Liver (tissue), 9 donors: ENCODE data around the gene H2BK1. TPM values are rescaled to one million over a fixed set of nuclear protein-coding genes. Genes with fewer than 3 reads are reported as not detected.

Experiments
- DNase-seq: peaks from one replicate; pipeline ENCODE4 v3.0.0-alpha.2; 2017; ENCODE audit warnings: low spot score
- H3K27ac ChIP-seq, 2 donors: one replicate each; pipeline ENCODE4 v1.7.0; 2013; ENCODE audit warnings: inconsistent platforms in 2 of 2, low read length in 2 of 2, control low read depth in 1 of 2, low read depth in 1 of 2, mild to moderate bottlenecking in 1 of 2
- H3K27me3 ChIP-seq, 4 donors: one replicate each; pipeline versions ENCODE4 v1.6.1 to v1.7.0; 2013; ENCODE audit warnings: low read length in 3 of 4, inconsistent platforms in 1 of 4, mild to moderate bottlenecking in 1 of 4, moderate library complexity in 1 of 4; ENCODE audit not compliant: control insufficient read depth in 4 of 4, insufficient read depth in 4 of 4
- H3K36me3 ChIP-seq, 4 donors: one replicate each; pipeline versions ENCODE4 v1.6.1 to v1.7.0; 2013; ENCODE audit warnings: low read length in 3 of 4, mild to moderate bottlenecking in 3 of 4, low read depth in 1 of 4, moderate library complexity in 1 of 4; ENCODE audit not compliant: control insufficient read depth in 4 of 4, insufficient read depth in 3 of 4
- H3K4me1 ChIP-seq, 4 donors: one replicate each; pipeline versions ENCODE4 v1.6.1 to v1.7.0; 2013; ENCODE audit warnings: low read length in 3 of 4, mild to moderate bottlenecking in 3 of 4, moderate library complexity in 1 of 4; ENCODE audit not compliant: control insufficient read depth in 4 of 4, insufficient read depth in 4 of 4
- H3K4me3 ChIP-seq, 3 donors: one replicate each; pipeline versions ENCODE4 v1.6.1 to v1.7.0; 2013; ENCODE audit warnings: low read length in 3 of 3, control low read depth in 1 of 3, low read depth in 1 of 3, mild to moderate bottlenecking in 1 of 3
- H3K9ac ChIP-seq, 2 donors: one replicate each; pipeline ENCODE4 v1.7.0; 2013; ENCODE audit warnings: low read length in 2 of 2, mild to moderate bottlenecking in 2 of 2, moderate library complexity in 2 of 2, control low read depth in 1 of 2, low read depth in 1 of 2
- H3K9me3 ChIP-seq, 4 donors: one replicate each; pipeline versions ENCODE4 v1.6.1 to v1.7.0; 2013; ENCODE audit warnings: low read length in 3 of 4; ENCODE audit not compliant: control insufficient read depth in 4 of 4
- ATF3 ChIP-seq: IDR thresholded peaks from 2 replicates; pipeline ENCODE4 v1.6.1; 2016; ENCODE audit warnings: antibody characterized with exemption
- CTCF ChIP-seq: fragments of 150-350 bp; IDR thresholded peaks from 2 replicates; pipeline ENCODE4 v1.5.1; 2017; ENCODE audit warnings: improper control_type of control experiment, low read depth, low read length; ENCODE audit not compliant: missing input control
- EGR1 ChIP-seq, 2 donors: IDR thresholded peaks; 2 replicates each; pipeline ENCODE4 v1.6.1; 2016 to 2018; ENCODE audit warnings: antibody characterized with exemption in 2 of 2, low read depth in 2 of 2
- FOXA1 ChIP-seq: IDR thresholded peaks from 2 replicates; pipeline ENCODE4 v1.6.1; 2016; ENCODE audit warnings: antibody characterized with exemption
- GABPA ChIP-seq, 2 donors: IDR thresholded peaks in 1 of 2; conservative IDR thresholded peaks in 1 of 2; 2 replicates each; pipeline ENCODE4 v1.6.1; 2016; ENCODE audit warnings: antibody characterized with exemption in 2 of 2, mild to moderate bottlenecking in 1 of 2, moderate library complexity in 1 of 2
- HNF4A ChIP-seq, 2 donors: conservative IDR thresholded peaks; 2 replicates each; pipeline ENCODE4 v1.6.1; 2016; ENCODE audit warnings: antibody characterized with exemption in 2 of 2, mild to moderate bottlenecking in 2 of 2
- MAX ChIP-seq: IDR thresholded peaks from 2 replicates; pipeline ENCODE4 v1.6.1; 2016; ENCODE audit warnings: antibody characterized with exemption
- NR2F2 ChIP-seq: IDR thresholded peaks from 2 replicates; pipeline ENCODE4 v1.6.1; 2016; ENCODE audit warnings: antibody characterized with exemption
- RAD21 ChIP-seq, 2 donors: IDR thresholded peaks; 2 replicates each; pipeline ENCODE4 v1.6.1; 2016; ENCODE audit warnings: antibody characterized with exemption in 2 of 2, mild to moderate bottlenecking in 2 of 2
- REST ChIP-seq: IDR thresholded peaks from 2 replicates; pipeline ENCODE4 v1.6.1; 2016; ENCODE audit warnings: antibody characterized with exemption, mild to moderate bottlenecking
- SP1 ChIP-seq: IDR thresholded peaks from 2 replicates; pipeline ENCODE4 v1.6.1; 2018; ENCODE audit warnings: antibody characterized with exemption, mild to moderate bottlenecking
- TAF1 ChIP-seq: conservative IDR thresholded peaks from 2 replicates; pipeline ENCODE4 v1.6.1; 2016; ENCODE audit warnings: antibody characterized with exemption, mild to moderate bottlenecking
- ZBTB33 ChIP-seq: IDR thresholded peaks from 2 replicates; pipeline ENCODE4 v1.6.1; 2016; ENCODE audit warnings: antibody characterized with exemption
- WGBS: extraction: QIAGEN DNeasy Blood & Tissue Kit; methylation state at CpG from one replicate; pipeline ENCODE4 v1.1.7; 2013; 5-methylcytosine and 5-hydroxymethylcytosine counted together
- polyA plus RNA-seq, 2 donors: library from polyadenylated mRNA; stranded (reverse) in 1 of 2; unstranded in 1 of 2; fragments of 200-250 nt in 1 of 2; fragments of >200 nt in 1 of 2; fragmentation: Nextera tagmentation in 1 of 2; extraction: Ambion mirVana in 1 of 2; gene quantifications; one replicate each; pipeline versions ENCODE4 v1.2.1 to v1.2.3, GENCODE V29; 2013 to 2015
- total RNA-seq, 2 donors: library from RNA; depleted of rRNA; stranded (reverse); fragments of >200 nt; gene quantifications; one replicate each; pipeline ENCODE4 v1.2.3, GENCODE V29; 2014
- donor health status: healthy.
- donor health status: healthy.
- donor health status: healthy.
- donor health status: healthy.
- donor health status: healthy.

Gene H2BK1
- total and polyA plus RNA-seq, 4 donors, result not detected

GRCh38 chr7:151198945-151199848 lies 11.1 kb downstream of the H2BK1 start:
- no peak for DNase-seq
- 64% methylated on average over 30 of the region's 30 CpGs for WGBS
- no peak for TF ChIP-seq EGR1 (IDR thresholded peaks at IDR 0.05; ENCODE audit: low read depth in 2 of 2)
- no peak for TF ChIP-seq CTCF
- TF ChIP-seq REST, result no peak
- no peak for TF ChIP-seq GABPA (IDR thresholded peaks at IDR 0.05 in 1 of 2, conservative IDR thresholded peaks at IDR 0.05 in 1 of 2)
- TF ChIP-seq ZBTB33, result no peak
- no peak for TF ChIP-seq ATF3
- TF ChIP-seq HNF4A (conservative IDR thresholded peaks at IDR 0.05), result no peak
- no peak for TF ChIP-seq FOXA1
- TF ChIP-seq SP1, result no peak
- no peak for TF ChIP-seq TAF1
- TF ChIP-seq RAD21 (IDR thresholded peaks at IDR 0.05), result no peak

GRCh38 chr7:151197932-151198331 lies 12.4 kb downstream of the H2BK1 start:
- H3K9ac ChIP-seq, result no peak overlapping the region
- no peak for TF ChIP-seq TAF1
- no peak for TF ChIP-seq EGR1 (IDR thresholded peaks at IDR 0.05; ENCODE audit: low read depth in 2 of 2)
- no peak for TF ChIP-seq NR2F2
- no peak for TF ChIP-seq ZBTB33
- TF ChIP-seq HNF4A (conservative IDR thresholded peaks at IDR 0.05), result no peak
- TF ChIP-seq SP1, result no peak
- TF ChIP-seq MAX, result no peak
- no peaks in the 10 kb centered on the region for H3K9me3 ChIP-seq
- no peaks in the 10 kb centered on the region for H3K4me1 ChIP-seq
- H3K27ac ChIP-seq, result no peak overlapping the region
- DNase-seq, result no peak
- no peaks in the 10 kb centered on the region for H3K36me3 ChIP-seq
- peaks cover 0 to 9% (median under 1%) of the 10 kb centered on the region in 4 donors for H3K27me3 ChIP-seq
- H3K4me3 ChIP-seq, result no peak overlapping the region

More at GRCh38 chr7:151198945-151199848, 11.1 kb downstream of the H2BK1 start:
- H3K9me3 ChIP-seq, result no peaks in the 10 kb centered on the region
- H3K9ac ChIP-seq, result no peak overlapping the region
- no peaks in the 10 kb centered on the region for H3K4me1 ChIP-seq
- no peak overlapping the region for H3K27ac ChIP-seq
- peaks cover 0 to 13% (median under 1%) of the 10 kb centered on the region in 4 donors for H3K27me3 ChIP-seq
- H3K4me3 ChIP-seq, result no peak overlapping the region
- H3K36me3 ChIP-seq, result no peaks in the 10 kb centered on the region
